ENCODE data around the gene CIB4.

CIB4 gene

DNA sequence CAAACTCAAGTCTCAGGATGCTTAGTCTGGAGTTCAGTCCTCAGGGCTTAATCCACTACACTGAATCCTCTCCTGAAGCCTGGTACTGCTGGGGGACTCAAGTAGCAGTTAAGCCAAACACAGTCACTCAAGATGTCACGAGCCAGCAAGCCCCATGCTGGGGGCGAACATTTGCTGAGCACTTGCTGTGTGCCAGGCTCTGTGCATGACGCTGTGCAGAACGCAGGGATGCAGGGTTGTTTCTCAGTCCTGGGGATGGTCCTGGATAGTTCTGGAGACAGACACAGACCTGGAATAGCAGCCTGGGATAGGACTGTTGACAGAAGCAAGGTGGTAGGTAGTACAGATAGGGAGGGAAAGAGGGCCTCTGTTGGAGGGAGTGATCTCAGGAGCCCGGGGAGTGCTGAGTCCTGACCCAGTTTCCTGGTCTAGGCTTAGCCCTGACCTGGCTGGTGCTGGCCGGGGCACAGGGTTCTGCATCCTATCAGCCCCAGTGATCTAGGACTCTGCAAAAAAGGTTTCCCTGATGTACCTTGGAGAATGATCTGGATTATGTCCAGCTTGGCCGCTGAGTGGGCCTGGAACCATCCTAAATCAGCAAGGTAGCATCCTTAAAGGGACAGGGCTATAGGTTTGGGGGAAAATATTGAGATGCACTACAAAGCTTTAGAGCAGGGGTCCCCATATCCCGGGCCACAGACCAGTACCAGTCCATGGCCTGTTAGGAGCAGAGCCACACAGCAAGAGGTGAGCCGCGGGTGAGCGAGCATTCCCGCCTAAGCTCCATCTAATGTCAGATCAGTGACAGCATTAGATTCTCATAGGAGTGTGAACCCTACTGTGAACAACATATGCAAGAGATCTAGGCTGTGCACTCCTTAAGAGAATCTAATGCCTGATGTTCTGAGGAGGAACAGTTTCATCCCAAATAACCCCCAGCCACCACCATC lies 108.6 kb downstream of the CIB4 start:
- Histone ChIP-seq H3K36me3 (ENCODE audit: control insufficient read depth, low read depth, low read length) (no peaks in the 10 kb centered on the region), H3K9me3 (ENCODE audit: control insufficient read depth, low read depth, low read length) (no peaks in the 10 kb centered on the region), H3K4me3 (ENCODE audit: low read length) (no peak overlapping the region), H3K27me3 (ENCODE audit: control insufficient read depth, insufficient read depth, low read length) (no peaks in the 10 kb centered on the region), H3K9ac (ENCODE audit: low read length) (no peak overlapping the region), H3K27ac (ENCODE audit: low read length) (no peak overlapping the region), H3K4me1 (ENCODE audit: control insufficient read depth, low read depth, low read length) (no peaks in the 10 kb centered on the region)
